IPS DF 19.7 (cell line): Measurements from ENCODE around the gene GPHN.
"Not testable (repeated sequence)": the region's sequence is repeated elsewhere in the genome, so short reads cannot be mapped to it uniquely, and the experiment has no call there.

Source experiments
- DNase-seq: peaks from one replicate; pipeline ENCODE4 v3.0.0-alpha.2; 2013; ENCODE audit warnings: low read depth, low spot score

GPHN gene

GRCh38 chr14:66657780-66658179 lies 149.8 kb downstream of the GPHN start:
- no peak for DNase-seq

- DNase-seq = no peak
These were observed 154.4 kb downstream of the GPHN start for GRCh38 chr14:66662374-66662773.

- DNase-seq = no peak
These were observed 169.8 kb downstream of the GPHN start for GRCh38 chr14:66677780-66678179.

- DNase-seq = no peak
These were observed 172.3 kb downstream of the GPHN start for GRCh38 chr14:66680216-66680615.

GRCh38 chr14:66696326-66696725 lies 188.4 kb downstream of the GPHN start:
- no peak for DNase-seq

- no peak for DNase-seq
These were observed 190.6 kb downstream of the GPHN start for GRCh38 chr14:66698503-66698902.

- no peak for DNase-seq
These were observed 193.9 kb downstream of the GPHN start for GRCh38 chr14:66701813-66702212.

- no peak for DNase-seq
These were observed 200.3 kb downstream of the GPHN start for GRCh38 chr14:66708267-66708666.

GRCh38 chr14:66709291-66709690 lies 201.3 kb downstream of the GPHN start:
- DNase-seq = no peak

GRCh38 chr14:66714291-66714690 lies 206.3 kb downstream of the GPHN start:
- DNase-seq = not testable (repeated sequence)

GRCh38 chr14:66715313-66715712 lies 207.4 kb downstream of the GPHN start:
- DNase-seq = not testable (repeated sequence)

GRCh38 chr14:66716227-66716626 lies 208.3 kb downstream of the GPHN start:
- no peak for DNase-seq

GRCh38 chr14:66717561-66718140 lies 209.7 kb downstream of the GPHN start:
- DNase-seq = no peak

GRCh38 chr14:66724996-66725395 lies 217.0 kb downstream of the GPHN start:
- no peak for DNase-seq

GRCh38 chr14:66731298-66731697 lies 223.4 kb downstream of the GPHN start:
- not testable (repeated sequence) for DNase-seq

GRCh38 chr14:66735853-66736252 lies 227.9 kb downstream of the GPHN start:
- DNase-seq = no peak

GRCh38 chr14:66739826-66740225 lies 231.9 kb downstream of the GPHN start:
- DNase-seq = no peak

GRCh38 chr14:66745078-66745477 lies 237.1 kb downstream of the GPHN start:
- DNase-seq = no peak

- DNase-seq = no peak
These were observed 238.5 kb downstream of the GPHN start for GRCh38 chr14:66746316-66747006.

- DNase-seq = no peak
These were observed 244.2 kb downstream of the GPHN start for GRCh38 chr14:66752109-66752508.

GRCh38 chr14:66758031-66758613 lies 250.2 kb downstream of the GPHN start:
- peak; percentile 30 for DNase-seq

GRCh38 chr14:66772146-66772545 lies 264.2 kb downstream of the GPHN start:
- no peak for DNase-seq

GRCh38 chr14:66782853-66783252 lies 274.9 kb downstream of the GPHN start:
- DNase-seq = no peak
